ENCODE data around the gene TMEM86A.

TMEM86A gene

GRCh38 chr11:18727479-18728236, 29.1 kb downstream of the TMEM86A start:
- peak; percentile 17 for DNase-seq

- DNase-seq, result no peak
Measured at GRCh38 chr11:18728658-18729057, 30.1 kb downstream of the TMEM86A start.

GRCh38 chr11:18729426-18729825, 30.8 kb downstream of the TMEM86A start:
- no peak for DNase-seq

GRCh38 chr11:18730020-18730419, 31.4 kb downstream of the TMEM86A start:
- DNase-seq, result no peak

GRCh38 chr11:18731441-18731840, 32.9 kb downstream of the TMEM86A start:
- DNase-seq, result no peak

GRCh38 chr11:18731949-18732821, 33.6 kb downstream of the TMEM86A start:
- DNase-seq, result peak; percentile 55

GRCh38 chr11:18733202-18733601, 34.6 kb downstream of the TMEM86A start:
- DNase-seq, result no peak

GRCh38 chr11:18736590-18737148, 38.1 kb downstream of the TMEM86A start:
- no peak for DNase-seq

GRCh38 chr11:18737642-18738041, 39.1 kb downstream of the TMEM86A start:
- DNase-seq, result no peak

GRCh38 chr11:18739685-18740084, 41.1 kb downstream of the TMEM86A start:
- DNase-seq, result no peak

GRCh38 chr11:18741783-18742182, 43.2 kb downstream of the TMEM86A start:
- DNase-seq, result no peak

GRCh38 chr11:18743365-18743764, 44.8 kb downstream of the TMEM86A start:
- DNase-seq, result no peak

GRCh38 chr11:18743900-18744514, 45.4 kb downstream of the TMEM86A start:
- no peak for DNase-seq

GRCh38 chr11:18745251-18745650, 46.7 kb downstream of the TMEM86A start:
- DNase-seq, result no peak

- peak; percentile 31 for DNase-seq
Measured at GRCh38 chr11:18748766-18749365, 50.3 kb downstream of the TMEM86A start.

- no peak for DNase-seq
Measured at GRCh38 chr11:18749681-18750319, 51.2 kb downstream of the TMEM86A start.

GRCh38 chr11:18750944-18751343, 52.4 kb downstream of the TMEM86A start:
- DNase-seq, result no peak

- DNase-seq, result no peak
Measured at GRCh38 chr11:18752502-18752901, 53.9 kb downstream of the TMEM86A start.

GRCh38 chr11:18754308-18754707, 55.7 kb downstream of the TMEM86A start:
- DNase-seq, result no peak

Measured in stimulated activated naive CD4-positive, alpha-beta T cell treated with Interleukin-2 at 50 U/mL for 16 hours (primary cell).